Measurements from ENCODE around the gene IGSF21. TPM values are rescaled to one million over a fixed set of nuclear protein-coding genes. Genes with fewer than 3 reads are reported as not detected.

The IGSF21 gene
- total and polyA plus RNA-seq, 2 of the 4 experiments (the other 2 are of a cell fraction), result not detected

DNA sequence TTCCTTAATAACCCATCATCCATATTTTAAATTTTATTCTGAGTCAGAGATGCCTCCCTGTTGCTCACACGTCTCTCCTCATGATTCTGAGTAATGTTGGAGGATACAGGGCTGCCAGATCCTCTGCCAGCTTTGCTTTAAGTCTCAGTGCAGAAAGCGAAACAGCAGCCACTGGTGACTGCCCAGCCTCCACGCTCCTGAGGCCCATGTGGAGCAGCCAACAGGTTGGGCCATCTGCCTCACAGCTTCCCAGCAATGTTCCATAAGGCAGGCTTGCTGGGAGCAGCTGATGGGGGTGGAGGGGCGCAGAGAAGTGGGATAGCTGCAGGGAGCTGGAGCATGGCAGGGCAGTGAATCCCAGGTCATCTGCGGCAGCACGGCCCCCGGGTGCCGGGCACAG, 104.2 kb downstream of the IGSF21 start:
- dilution Hi-C loops (cut with HindIII; ENCODE audit: low sequenced_read_pairs, unreplicated experiment) (no loop called here), intact Hi-C loops (cut with micrococcal nuclease) (no loop called here), in situ Hi-C loops (cut with MboI; ENCODE audit: low sequenced_read_pairs) (no loop called here)
- Histone ChIP-seq H3K18ac (ENCODE audit: low read depth, low read length) (no peak overlapping the region), H2AK9ac (replicated peaks; ENCODE audit: low read depth, low read length, poor library complexity) (no peak overlapping the region), H3K9me1 (ENCODE audit: insufficient read depth, low read length) (no peaks in the 10 kb centered on the region), H3K4me2 (ENCODE audit: low read depth, low read length) (no peak overlapping the region), H2AFZ (replicated peaks; ENCODE audit: low read length, poor library complexity) (no peak overlapping the region), H2BK15ac (ENCODE audit: low read depth, low read length) (no peak overlapping the region), H4K5ac (ENCODE audit: low read depth, low read length) (no peak overlapping the region), H3K27ac (ENCODE audit: insufficient read depth, low read length) (no peak overlapping the region), H4K91ac (ENCODE audit: insufficient read depth, low read depth, low read length) (no peak overlapping the region), H3K23ac (ENCODE audit: low read depth, low read length) (no peak overlapping the region), H2BK20ac (ENCODE audit: low read depth, low read length) (no peak overlapping the region), H3K36me3 (ENCODE audit: control insufficient read depth, insufficient read depth, low read length) (no peaks in the 10 kb centered on the region), H3K4me1 (ENCODE audit: control insufficient read depth, insufficient read depth, low read length) (no peaks in the 10 kb centered on the region), H2BK5ac (ENCODE audit: low read depth, low read length, poor library complexity, severe bottlenecking) (no peak overlapping the region), H3K4ac (ENCODE audit: low read depth, low read length) (no peak overlapping the region), H4K20me1 (ENCODE audit: insufficient read depth, low read length) (no peaks in the 10 kb centered on the region), H4K8ac (ENCODE audit: low read depth in 2 of 2, low read length in 2 of 2) (no peak overlapping the region), H3K79me1 (ENCODE audit: low read depth in 1 of 2, low read length in 2 of 2) (no peaks in the 10 kb centered on the region), H3K27me3 (ENCODE audit: control insufficient read depth, insufficient read depth, low read length) (no peaks in the 10 kb centered on the region), H2AK5ac (ENCODE audit: low read depth, low read length) (no peak overlapping the region), H3K14ac (replicated peaks; ENCODE audit: low read depth, low read length) (no peak overlapping the region), H3K56ac (ENCODE audit: extremely low read depth, insufficient read depth, low read length) (no peak overlapping the region), H3K9me3 (ENCODE audit: control insufficient read depth, insufficient read depth, low read length) (peaks cover 5% of the 10 kb centered on the region), H2BK120ac (ENCODE audit: low read depth, low read length) (no peak overlapping the region), H3K4me3 (ENCODE audit: insufficient read depth, low read depth, low read length) (no peak overlapping the region), H3K9ac (ENCODE audit: low read depth, low read length) (no peak overlapping the region)
- WGBS, 2 experiments (ENCODE audit: extremely low coverage in 2 of 2, insufficient read length in 1 of 2), result 33% methylated on average over 1 of the region's 8 CpGs; no CpG with 5 or more reads in 1 of the 2 experiments
- CTCF ChIA-PET, result no interaction called here
- ATAC-seq (ENCODE audit: low read depth) (no peak), DNase-seq (no peak)
- BruUV-seq (replicated peaks), result no TSS peak
- POLR2A ChIA-PET (ENCODE audit: unreplicated experiment), result no interaction called here
- no peak for TF ChIP-seq MAZ (IDR thresholded peaks at IDR 0.05; ENCODE audit: borderline replicate concordance, low read depth, low read length)
- TF ChIP-seq SMC3 (IDR thresholded peaks at IDR 0.05; ENCODE audit: low read depth, low read length), result no peak
- TF ChIP-seq RCOR1 (IDR thresholded peaks at IDR 0.05; ENCODE audit: insufficient replicate concordance, low read length), result no peak
- no peak for TF ChIP-seq CEBPB (IDR thresholded peaks at IDR 0.05; ENCODE audit: low read depth, low read length)
- TF ChIP-seq RAD21 (IDR thresholded peaks at IDR 0.05; ENCODE audit: low read length), result no peak
- TF ChIP-seq, protein P1, sequence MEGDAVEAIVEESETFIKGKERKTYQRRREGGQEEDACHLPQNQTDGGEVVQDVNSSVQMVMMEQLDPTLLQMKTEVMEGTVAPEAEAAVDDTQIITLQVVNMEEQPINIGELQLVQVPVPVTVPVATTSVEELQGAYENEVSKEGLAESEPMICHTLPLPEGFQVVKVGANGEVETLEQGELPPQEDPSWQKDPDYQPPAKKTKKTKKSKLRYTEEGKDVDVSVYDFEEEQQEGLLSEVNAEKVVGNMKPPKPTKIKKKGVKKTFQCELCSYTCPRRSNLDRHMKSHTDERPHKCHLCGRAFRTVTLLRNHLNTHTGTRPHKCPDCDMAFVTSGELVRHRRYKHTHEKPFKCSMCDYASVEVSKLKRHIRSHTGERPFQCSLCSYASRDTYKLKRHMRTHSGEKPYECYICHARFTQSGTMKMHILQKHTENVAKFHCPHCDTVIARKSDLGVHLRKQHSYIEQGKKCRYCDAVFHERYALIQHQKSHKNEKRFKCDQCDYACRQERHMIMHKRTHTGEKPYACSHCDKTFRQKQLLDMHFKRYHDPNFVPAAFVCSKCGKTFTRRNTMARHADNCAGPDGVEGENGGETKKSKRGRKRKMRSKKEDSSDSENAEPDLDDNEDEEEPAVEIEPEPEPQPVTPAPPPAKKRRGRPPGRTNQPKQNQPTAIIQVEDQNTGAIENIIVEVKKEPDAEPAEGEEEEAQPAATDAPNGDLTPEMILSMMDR (conservative IDR thresholded peaks at IDR 0.05; ENCODE audit: low read depth, low read length), result no peak
- TF ChIP-seq FOS (IDR thresholded peaks at IDR 0.05; ENCODE audit: low read depth, low read length), result no peak
- TF ChIP-seq, protein P2, sequence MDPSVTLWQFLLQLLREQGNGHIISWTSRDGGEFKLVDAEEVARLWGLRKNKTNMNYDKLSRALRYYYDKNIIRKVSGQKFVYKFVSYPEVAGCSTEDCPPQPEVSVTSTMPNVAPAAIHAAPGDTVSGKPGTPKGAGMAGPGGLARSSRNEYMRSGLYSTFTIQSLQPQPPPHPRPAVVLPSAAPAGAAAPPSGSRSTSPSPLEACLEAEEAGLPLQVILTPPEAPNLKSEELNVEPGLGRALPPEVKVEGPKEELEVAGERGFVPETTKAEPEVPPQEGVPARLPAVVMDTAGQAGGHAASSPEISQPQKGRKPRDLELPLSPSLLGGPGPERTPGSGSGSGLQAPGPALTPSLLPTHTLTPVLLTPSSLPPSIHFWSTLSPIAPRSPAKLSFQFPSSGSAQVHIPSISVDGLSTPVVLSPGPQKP (IDR thresholded peaks at IDR 0.05; ENCODE audit: borderline replicate concordance, low read depth, low read length), result no peak
- TF ChIP-seq POLR2A (IDR thresholded peaks at IDR 0.05; ENCODE audit: low read depth, low read length), result no peak
- TF ChIP-seq RFX5 (IDR thresholded peaks at IDR 0.05; ENCODE audit: low read depth, low read length), result no peak
- no peak for TF ChIP-seq NFE2L2 (IDR thresholded peaks at IDR 0.05; ENCODE audit: low read depth, low read length)
- no peak for TF ChIP-seq CHD1 (IDR thresholded peaks at IDR 0.05; ENCODE audit: low read depth, low read length)

All from IMR-90 (cell line).